ENCODE data around the gene MRPL51.

Gene MRPL51

DNA sequence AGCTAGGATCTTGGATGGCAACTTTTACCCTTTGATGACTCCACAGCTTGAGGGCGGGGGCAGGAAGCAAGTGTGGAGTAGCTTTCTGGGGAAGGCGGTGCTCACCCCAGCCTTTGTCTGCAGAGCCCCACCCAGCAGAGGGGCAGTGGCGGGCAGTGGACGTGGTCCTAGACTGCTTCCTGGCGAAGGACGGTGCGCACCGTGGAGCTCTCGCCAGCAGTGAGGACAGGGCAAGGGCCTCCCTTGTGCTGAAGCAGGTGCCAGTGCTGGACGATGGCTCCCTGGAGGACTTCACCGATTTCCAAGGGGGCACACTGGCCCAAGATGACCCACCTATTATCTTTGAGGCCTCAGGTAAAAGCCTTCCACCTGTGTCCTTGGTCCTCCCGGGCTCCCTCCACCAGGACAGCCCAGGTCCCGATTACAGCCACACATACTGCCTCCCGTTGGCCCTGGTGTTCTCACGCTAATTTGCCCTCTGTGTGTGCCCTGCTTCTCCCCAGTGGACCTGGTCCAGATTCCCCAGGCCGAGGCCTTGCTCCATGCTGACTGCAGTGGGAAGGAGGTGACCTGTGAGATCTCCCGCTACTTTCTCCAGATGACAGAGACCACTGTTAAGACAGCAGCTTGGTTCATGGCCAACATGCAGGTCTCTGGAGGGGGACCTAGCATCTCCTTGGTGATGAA is 40.0 kb downstream of the MRPL51 start:
- peak overlapping the region; percentile 68 for H3K4me3 ChIP-seq (replicated peaks; ENCODE audit: low read depth, low read length)
- TF ChIP-seq CTCF (IDR thresholded peaks at IDR 0.05; ENCODE audit: low read length, missing control alignments), result no peak
- DNase-seq (ENCODE audit: low read depth), result no peak

GRCh38 chr12:6452245-6452943 is 40.7 kb downstream of the MRPL51 start:
- no peak for DNase-seq (ENCODE audit: low read depth)
- peak overlapping the region; percentile 68 for H3K4me3 ChIP-seq (replicated peaks; ENCODE audit: low read depth, low read length)
- no peak for TF ChIP-seq CTCF (IDR thresholded peaks at IDR 0.05; ENCODE audit: low read length, missing control alignments)

GRCh38 chr12:6451348-6452244 is 41.5 kb downstream of the MRPL51 start, which contains the start of gene TAPBPL:
TSS of gene TAPBPL (plus strand) at chr12:6452042. CDS start at chr12:6452249, 207 bp downstream.
- no peak for TF ChIP-seq CTCF (IDR thresholded peaks at IDR 0.05; ENCODE audit: low read length, missing control alignments)
- peak; percentile 84 for DNase-seq (ENCODE audit: low read depth)
- H3K4me3 ChIP-seq (replicated peaks; ENCODE audit: low read depth, low read length), result peak within 1 kb of the TSS; percentile 68

DNA sequence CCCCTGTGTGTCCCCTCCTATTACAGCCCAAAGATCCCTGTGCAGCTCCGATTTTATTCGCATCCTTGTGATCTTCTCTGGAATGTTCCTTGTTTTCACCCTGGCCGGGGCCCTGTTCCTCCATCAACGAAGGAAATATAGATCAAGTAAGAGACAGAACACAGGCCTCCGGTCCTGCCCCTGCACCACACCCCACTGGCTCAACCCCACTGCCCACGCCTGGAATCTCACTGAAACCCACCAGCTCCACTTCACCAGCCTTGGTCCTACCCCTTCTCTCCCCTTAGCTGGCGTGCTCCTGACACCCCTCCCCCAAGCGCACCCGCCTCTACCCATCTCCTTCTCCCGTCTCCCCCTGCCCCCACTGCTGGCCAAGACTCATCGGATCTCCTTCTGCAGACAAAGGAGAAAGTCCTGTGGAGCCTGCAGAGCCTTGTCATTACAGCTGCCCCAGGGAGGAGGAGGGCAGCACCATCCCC is 42.2 kb downstream of the MRPL51 start:
- no peak for DNase-seq (ENCODE audit: low read depth)
- peak overlapping the region; percentile 68 for H3K4me3 ChIP-seq (replicated peaks; ENCODE audit: low read depth, low read length)
- TF ChIP-seq CTCF (IDR thresholded peaks at IDR 0.05; ENCODE audit: low read length, missing control alignments), result no peak

DNA sequence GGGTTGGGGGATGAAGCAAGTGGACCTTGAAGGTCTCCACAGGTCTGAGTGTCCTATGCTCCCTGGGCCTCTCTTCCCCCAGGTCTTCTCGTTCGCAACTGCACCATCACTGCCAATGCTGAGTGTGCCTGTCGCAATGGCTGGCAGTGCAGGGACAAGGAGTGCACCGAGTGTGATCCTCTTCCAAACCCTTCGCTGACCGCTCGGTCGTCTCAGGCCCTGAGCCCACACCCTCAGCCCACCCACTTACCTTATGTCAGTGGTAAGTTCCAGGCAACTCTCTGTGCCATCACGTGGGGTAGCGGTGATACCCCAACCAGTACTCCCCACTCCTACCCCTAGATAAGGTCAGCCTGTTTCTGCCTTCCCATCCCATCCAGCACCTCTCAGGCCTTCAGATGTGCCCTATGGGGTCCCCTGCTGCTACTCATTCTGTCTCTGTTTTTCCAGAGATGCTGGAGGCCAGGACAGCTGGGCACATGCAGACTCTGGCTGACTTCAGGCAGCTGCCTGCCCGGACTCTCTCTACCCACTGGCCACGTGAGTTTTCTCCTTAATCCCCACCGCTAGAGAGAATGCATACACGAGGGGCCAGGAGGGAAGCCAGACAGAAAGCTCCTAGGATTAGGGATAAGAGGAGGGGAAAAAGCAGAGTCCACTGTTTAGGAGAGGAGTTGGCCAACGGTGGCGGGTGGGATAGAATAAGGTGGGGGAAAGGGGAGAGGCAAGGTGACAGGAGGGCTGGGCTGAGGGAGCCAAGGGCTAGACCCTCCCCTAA is 42.8 kb downstream of the MRPL51 start:
- TF ChIP-seq CTCF (IDR thresholded peaks at IDR 0.05; ENCODE audit: low read length, missing control alignments), result no peak
- DNase-seq (ENCODE audit: low read depth), result no peak
- peak overlapping the region; percentile 68 for H3K4me3 ChIP-seq (replicated peaks; ENCODE audit: low read depth, low read length)

Data from fibroblast of pulmonary artery (primary cell).